Measurements from ENCODE around the gene HPX. TPM values are rescaled to one million over a fixed set of nuclear protein-coding genes. Genes with fewer than 3 reads are reported as not detected.

Gene HPX
- total RNA-seq, 1 experiment from 2014 or later: 1.0 TPM

DNA sequence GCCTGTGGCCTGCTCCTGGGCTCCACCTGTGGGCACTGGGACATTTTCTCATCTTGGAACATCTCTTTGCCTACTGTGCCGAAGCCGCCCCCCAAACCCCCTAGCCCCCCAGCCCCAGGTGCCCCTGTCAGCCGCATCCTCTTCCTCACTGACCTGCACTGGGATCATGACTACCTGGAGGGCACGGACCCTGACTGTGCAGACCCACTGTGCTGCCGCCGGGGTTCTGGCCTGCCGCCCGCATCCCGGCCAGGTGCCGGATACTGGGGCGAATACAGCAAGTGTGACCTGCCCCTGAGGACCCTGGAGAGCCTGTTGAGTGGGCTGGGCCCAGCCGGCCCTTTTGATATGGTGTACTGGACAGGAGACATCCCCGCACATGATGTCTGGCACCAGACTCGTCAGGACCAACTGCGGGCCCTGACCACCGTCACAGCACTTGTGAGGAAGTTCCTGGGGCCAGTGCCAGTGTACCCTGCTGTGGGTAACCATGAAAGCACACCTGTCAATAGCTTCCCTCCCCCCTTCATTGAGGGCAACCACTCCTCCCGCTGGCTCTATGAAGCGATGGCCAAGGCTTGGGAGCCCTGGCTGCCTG lies 49.2 kb downstream of the HPX start:
- intact Hi-C loops (cut with micrococcal nuclease; ENCODE audit: unreplicated experiment) (no loop called here), in situ Hi-C loops (cut with HindIII; ENCODE audit: low pct_unique_long_range_greater_than_20kb, low sequenced_read_pairs) (no loop called here)
- ATAC-seq: no peak
- ChIA-PET POLR2A (interaction anchor here (0.6 kb wide), 1 partner anchor 47 kb away, joined by 9 read pairs; no protein-coding TSS in a partner anchor), CTCF (interaction anchor here (0.7 kb wide), 1 partner anchor 795 kb away, joined by 4 read pairs; no protein-coding TSS in a partner anchor)
- TF ChIP-seq TCF7L2 (IDR thresholded peaks at IDR 0.05; ENCODE audit: low read depth, low read length) (no peak), POLR2AphosphoS5 (IDR thresholded peaks at IDR 0.05; ENCODE audit: low read depth, low read length) (no peak), SIN3A (IDR thresholded peaks at IDR 0.05; ENCODE audit: borderline replicate concordance, insufficient read depth, low read depth, low read length) (no peak)
- TF ChIP-seq, protein P1, sequence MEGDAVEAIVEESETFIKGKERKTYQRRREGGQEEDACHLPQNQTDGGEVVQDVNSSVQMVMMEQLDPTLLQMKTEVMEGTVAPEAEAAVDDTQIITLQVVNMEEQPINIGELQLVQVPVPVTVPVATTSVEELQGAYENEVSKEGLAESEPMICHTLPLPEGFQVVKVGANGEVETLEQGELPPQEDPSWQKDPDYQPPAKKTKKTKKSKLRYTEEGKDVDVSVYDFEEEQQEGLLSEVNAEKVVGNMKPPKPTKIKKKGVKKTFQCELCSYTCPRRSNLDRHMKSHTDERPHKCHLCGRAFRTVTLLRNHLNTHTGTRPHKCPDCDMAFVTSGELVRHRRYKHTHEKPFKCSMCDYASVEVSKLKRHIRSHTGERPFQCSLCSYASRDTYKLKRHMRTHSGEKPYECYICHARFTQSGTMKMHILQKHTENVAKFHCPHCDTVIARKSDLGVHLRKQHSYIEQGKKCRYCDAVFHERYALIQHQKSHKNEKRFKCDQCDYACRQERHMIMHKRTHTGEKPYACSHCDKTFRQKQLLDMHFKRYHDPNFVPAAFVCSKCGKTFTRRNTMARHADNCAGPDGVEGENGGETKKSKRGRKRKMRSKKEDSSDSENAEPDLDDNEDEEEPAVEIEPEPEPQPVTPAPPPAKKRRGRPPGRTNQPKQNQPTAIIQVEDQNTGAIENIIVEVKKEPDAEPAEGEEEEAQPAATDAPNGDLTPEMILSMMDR (IDR thresholded peaks at IDR 0.05): no peak
- TF ChIP-seq, protein P2, sequence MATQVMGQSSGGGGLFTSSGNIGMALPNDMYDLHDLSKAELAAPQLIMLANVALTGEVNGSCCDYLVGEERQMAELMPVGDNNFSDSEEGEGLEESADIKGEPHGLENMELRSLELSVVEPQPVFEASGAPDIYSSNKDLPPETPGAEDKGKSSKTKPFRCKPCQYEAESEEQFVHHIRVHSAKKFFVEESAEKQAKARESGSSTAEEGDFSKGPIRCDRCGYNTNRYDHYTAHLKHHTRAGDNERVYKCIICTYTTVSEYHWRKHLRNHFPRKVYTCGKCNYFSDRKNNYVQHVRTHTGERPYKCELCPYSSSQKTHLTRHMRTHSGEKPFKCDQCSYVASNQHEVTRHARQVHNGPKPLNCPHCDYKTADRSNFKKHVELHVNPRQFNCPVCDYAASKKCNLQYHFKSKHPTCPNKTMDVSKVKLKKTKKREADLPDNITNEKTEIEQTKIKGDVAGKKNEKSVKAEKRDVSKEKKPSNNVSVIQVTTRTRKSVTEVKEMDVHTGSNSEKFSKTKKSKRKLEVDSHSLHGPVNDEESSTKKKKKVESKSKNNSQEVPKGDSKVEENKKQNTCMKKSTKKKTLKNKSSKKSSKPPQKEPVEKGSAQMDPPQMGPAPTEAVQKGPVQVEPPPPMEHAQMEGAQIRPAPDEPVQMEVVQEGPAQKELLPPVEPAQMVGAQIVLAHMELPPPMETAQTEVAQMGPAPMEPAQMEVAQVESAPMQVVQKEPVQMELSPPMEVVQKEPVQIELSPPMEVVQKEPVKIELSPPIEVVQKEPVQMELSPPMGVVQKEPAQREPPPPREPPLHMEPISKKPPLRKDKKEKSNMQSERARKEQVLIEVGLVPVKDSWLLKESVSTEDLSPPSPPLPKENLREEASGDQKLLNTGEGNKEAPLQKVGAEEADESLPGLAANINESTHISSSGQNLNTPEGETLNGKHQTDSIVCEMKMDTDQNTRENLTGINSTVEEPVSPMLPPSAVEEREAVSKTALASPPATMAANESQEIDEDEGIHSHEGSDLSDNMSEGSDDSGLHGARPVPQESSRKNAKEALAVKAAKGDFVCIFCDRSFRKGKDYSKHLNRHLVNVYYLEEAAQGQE (IDR thresholded peaks at IDR 0.05; ENCODE audit: insufficient read depth in 1 of 2, low read depth in 2 of 2, low read length in 1 of 2): no peak
- DNase-seq (ENCODE audit: low read depth, low spot score): no peak
- no peaks in the 10 kb centered on the region for H3K36me3 ChIP-seq (ENCODE audit: control insufficient read depth, insufficient read depth, low read length)
- H3K9me3 ChIP-seq (ENCODE audit: control insufficient read depth, insufficient read depth, low read depth, low read length): no peaks in the 10 kb centered on the region
- H3K4me1 ChIP-seq (ENCODE audit: control insufficient read depth, insufficient read depth, low read length): peaks cover 8% of the 10 kb centered on the region
- H3K27me3 ChIP-seq (ENCODE audit: control insufficient read depth, insufficient read depth, low read length): no peaks in the 10 kb centered on the region
- no peak overlapping the region; a peak in 1 of 4 replicates for H3K4me3 ChIP-seq (ENCODE audit: low read depth in 2 of 2, low read length in 2 of 2)
- BruUV-seq (replicated peaks): no TSS peak
- no peak overlapping the region for H3K27ac ChIP-seq (ENCODE audit: low read length)

DNA sequence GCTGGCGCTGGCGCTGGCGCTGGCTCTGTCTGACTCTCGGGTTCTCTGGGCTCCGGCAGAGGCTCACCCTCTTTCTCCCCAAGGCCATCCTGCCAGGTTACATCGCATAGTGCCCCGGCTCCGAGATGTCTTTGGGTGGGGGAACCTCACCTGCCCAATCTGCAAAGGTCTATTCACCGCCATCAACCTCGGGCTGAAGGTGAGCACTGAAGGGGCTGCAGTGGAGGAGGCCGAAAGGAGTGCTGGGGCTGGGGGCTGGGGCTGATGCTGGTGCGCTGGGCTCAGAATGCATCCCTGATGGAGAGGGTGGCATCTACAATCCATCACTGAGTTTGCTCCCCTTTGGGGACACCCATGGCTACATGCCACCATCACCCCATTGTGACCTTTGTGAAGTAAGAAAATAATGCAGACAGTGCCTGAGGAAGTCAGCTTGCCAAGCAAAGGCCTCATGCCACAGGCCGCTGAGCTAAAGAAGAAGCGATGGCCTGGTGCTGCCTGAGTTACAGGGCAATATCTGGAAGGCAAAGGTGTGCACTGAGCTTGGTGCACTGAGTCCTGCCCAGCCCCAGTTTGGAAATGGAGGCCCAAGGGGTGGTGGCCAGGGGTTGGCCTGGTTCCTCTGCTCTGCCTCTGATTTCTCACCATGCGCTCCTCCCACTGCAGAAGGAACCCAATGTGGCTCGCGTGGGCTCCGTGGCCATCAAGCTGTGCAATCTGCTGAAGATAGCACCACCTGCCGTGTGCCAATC lies 49.9 kb downstream of the HPX start:
- TF ChIP-seq SIN3A (IDR thresholded peaks at IDR 0.05; ENCODE audit: borderline replicate concordance, insufficient read depth, low read depth, low read length): no peak
- no peak for TF ChIP-seq POLR2AphosphoS5 (IDR thresholded peaks at IDR 0.05; ENCODE audit: low read depth, low read length)
- no peak for TF ChIP-seq TCF7L2 (IDR thresholded peaks at IDR 0.05; ENCODE audit: low read depth, low read length)
- TF ChIP-seq, protein P2 (IDR thresholded peaks at IDR 0.05; ENCODE audit: insufficient read depth in 1 of 2, low read depth in 2 of 2, low read length in 1 of 2): no peak
- TF ChIP-seq, protein P1 (IDR thresholded peaks at IDR 0.05): no peak
- Histone ChIP-seq H3K27me3 (ENCODE audit: control insufficient read depth, insufficient read depth, low read length) (no peaks in the 10 kb centered on the region), H3K4me1 (ENCODE audit: control insufficient read depth, insufficient read depth, low read length) (peaks cover 8% of the 10 kb centered on the region), H3K36me3 (ENCODE audit: control insufficient read depth, insufficient read depth, low read length) (no peaks in the 10 kb centered on the region), H3K9me3 (ENCODE audit: control insufficient read depth, insufficient read depth, low read depth, low read length) (no peaks in the 10 kb centered on the region), H3K4me3 (ENCODE audit: low read depth in 2 of 2, low read length in 2 of 2) (peak overlapping the region; percentile 58 to 66), H3K27ac (ENCODE audit: low read length) (peak overlapping the region; percentile 44)
- intact Hi-C loops (cut with micrococcal nuclease; ENCODE audit: unreplicated experiment): no loop called here
- in situ Hi-C loops (cut with HindIII; ENCODE audit: low pct_unique_long_range_greater_than_20kb, low sequenced_read_pairs): no loop called here
- DNase-seq (ENCODE audit: low read depth, low spot score) (no peak), ATAC-seq (no peak)
- CTCF ChIA-PET: interaction anchor here (1.3 to 1.6 kb wide), 2 partner anchors 12 to 28 kb away, joined by 10 read pairs; no protein-coding TSS in a partner anchor
- BruUV-seq (replicated peaks): TSS peak; percentile 83
- POLR2A ChIA-PET: interaction anchor here (0.6 kb wide), 1 partner anchor 667 kb away, joined by 6 read pairs; no protein-coding TSS in a partner anchor

Measured in Panc1 (cell line).